DOHH2 (cell line): Measurements from ENCODE around the gene SPATA31A5.
"Not testable (repeated sequence)": the region's sequence is repeated elsewhere in the genome, so short reads cannot be mapped to it uniquely, and the experiment has no call there.

ENCODE experiments used
- H3F3A ChIP-seq: fragments of 200-600 bp; sonication (generic), shearing (Covaris generic); 2 replicates; pipeline ENCODE4 v1.6.0; 2016; ENCODE audit warnings: antibody characterized with exemption, mild to moderate bottlenecking; ENCODE audit not compliant: control insufficient read depth, insufficient read depth
- H3K27ac ChIP-seq: fragments of 200-600 bp; sonication (generic); 2 replicates; pipeline ENCODE4 v1.5.1; 2014; ENCODE audit warnings: low read depth, mild to moderate bottlenecking, low read length, moderate library complexity
- H3K27me3 ChIP-seq: fragments of 200-600 bp; sonication (generic); 2 replicates; pipeline ENCODE4 v1.6.1; 2014; ENCODE audit warnings: mild to moderate bottlenecking, low read length, mixed read lengths; ENCODE audit not compliant: control insufficient read depth
- H3K36me3 ChIP-seq: fragments of 200-600 bp; sonication (generic); 2 replicates; pipeline ENCODE4 v1.6.1; 2014; ENCODE audit warnings: mild to moderate bottlenecking, low read length, moderate library complexity, mixed read lengths; ENCODE audit not compliant: control insufficient read depth
- H3K4me1 ChIP-seq: fragments of 200-600 bp; sonication (generic); 2 replicates; pipeline ENCODE4 v1.6.1; 2014; ENCODE audit warnings: mild to moderate bottlenecking, low read length, mixed read lengths; ENCODE audit not compliant: control insufficient read depth
- H3K4me2 ChIP-seq: fragments of 200-600 bp; sonication (generic); 2 replicates; pipeline ENCODE4 v1.6.0; 2014; ENCODE audit warnings: mild to moderate bottlenecking, low read length, moderate library complexity
- H3K4me3 ChIP-seq: fragments of 200-600 bp; sonication (generic); 2 replicates; pipeline ENCODE4 v1.5.1; 2014; ENCODE audit warnings: mild to moderate bottlenecking, low read length, mixed read lengths
- H3K79me2 ChIP-seq: fragments of 200-600 bp; sonication (generic); 2 replicates; pipeline ENCODE4 v1.6.1; 2014; ENCODE audit warnings: mild to moderate bottlenecking, low read length, mixed read lengths; ENCODE audit not compliant: control insufficient read depth
- H3K9me2 ChIP-seq: fragments of 200-600 bp; sonication (generic); replicated peaks from 2 replicates; pipeline ENCODE4 v1.6.1; 2014; ENCODE audit warnings: mild to moderate bottlenecking, low read length, mixed read lengths; ENCODE audit not compliant: control insufficient read depth
- H3K9me3 ChIP-seq: fragments of 200-600 bp; sonication (generic); 2 replicates; pipeline ENCODE4 v1.6.1; 2014; ENCODE audit warnings: antibody characterized with exemption, low read length, mixed read lengths; ENCODE audit not compliant: control insufficient read depth, insufficient read depth
- H4K20me1 ChIP-seq: fragments of 200-600 bp; sonication (generic); 2 replicates; pipeline ENCODE4 v1.6.0; 2014; ENCODE audit warnings: low read depth, mild to moderate bottlenecking, antibody characterized with exemption, low read length, moderate library complexity; ENCODE audit not compliant: control insufficient read depth, insufficient read depth

SPATA31A5 gene

GRCh38 chr9:60914107-60914506 lies at the start of gene SPATA31A5:
TSS of gene SPATA31A5 (plus strand) at chr9:60914407. CDS start at chr9:60914436, 29 bp downstream.
- not testable (repeated sequence) for H3K4me2 ChIP-seq, H3K4me3 ChIP-seq, H3K36me3 ChIP-seq, H3K79me2 ChIP-seq, H3F3A ChIP-seq, H4K20me1 ChIP-seq, H3K27ac ChIP-seq, H3K4me1 ChIP-seq, H3K9me3 ChIP-seq, H3K9me2 ChIP-seq, H3K27me3 ChIP-seq

- H3K9me3 ChIP-seq, H3K27ac ChIP-seq, H3K9me2 ChIP-seq, H3K79me2 ChIP-seq, H3K4me3 ChIP-seq, H3K27me3 ChIP-seq, H3F3A ChIP-seq, H4K20me1 ChIP-seq, H3K36me3 ChIP-seq, H3K4me1 ChIP-seq, H3K4me2 ChIP-seq: not testable (repeated sequence)
Measured at GRCh38 chr9:60962990-60963350, 48.8 kb downstream of the SPATA31A5 start.

GRCh38 chr9:60966382-60966781 lies 52.2 kb downstream of the SPATA31A5 start:
- H3K36me3 ChIP-seq, H3K4me2 ChIP-seq: not testable (repeated sequence)

More at GRCh38 chr9:60966382-60966781, 52.2 kb downstream of the SPATA31A5 start:
- H3K27ac ChIP-seq, H3K27me3 ChIP-seq, H3K9me2 ChIP-seq, H3F3A ChIP-seq, H4K20me1 ChIP-seq, H3K4me3 ChIP-seq, H3K9me3 ChIP-seq, H3K79me2 ChIP-seq, H3K4me1 ChIP-seq: not testable (repeated sequence)
